Skeletal muscle cell (primary cell): ENCODE data around the gene ROR1.
A peak's percentile ranks its signal among the peaks of the same experiment; 100 is the strongest.
"Not testable (repeated sequence)": the region's sequence is repeated elsewhere in the genome, so short reads cannot be mapped to it uniquely, and the experiment has no call there.

Experiments used
- DNase-seq: peaks from one replicate; pipeline ENCODE4 v3.0.0-alpha.2; 2010; ENCODE audit warnings: low read depth
- H3K4me3 ChIP-seq: 2 replicates; pipeline ENCODE4 v1.5.1; 2011; ENCODE audit warnings: low read depth, mild to moderate bottlenecking, control low read depth, low read length, moderate library complexity

ROR1 gene

GRCh38 chr1:64199154-64199553 is 425.3 kb downstream of the ROR1 start:
- DNase-seq: no peak
- H3K4me3 ChIP-seq: no peak overlapping the region

GRCh38 chr1:64200064-64200463 is 426.2 kb downstream of the ROR1 start:
- H3K4me3 ChIP-seq: no peak overlapping the region
- DNase-seq: no peak

- no peak within 1 kb of the TSS for H3K4me3 ChIP-seq
- DNase-seq: no peak
These were observed 429.6 kb downstream of the ROR1 start, which contains the start of gene UBE2U for GRCh38 chr1:64203420-64203819. Gene UBE2U, plus strand, starts transcription at chr1:64203623. Its CDS starts 428 bp downstream, at chr1:64204051.

GRCh38 chr1:64209221-64209620 is 435.4 kb downstream of the ROR1 start:
- no peak overlapping the region for H3K4me3 ChIP-seq
- no peak for DNase-seq

GRCh38 chr1:64212031-64212430 is 438.2 kb downstream of the ROR1 start:
- DNase-seq: peak; percentile 43
- no peak overlapping the region for H3K4me3 ChIP-seq

- H3K4me3 ChIP-seq: no peak overlapping the region
- no peak for DNase-seq
These were observed 441.8 kb downstream of the ROR1 start for GRCh38 chr1:64215576-64215975.

GRCh38 chr1:64220241-64220640 is 446.4 kb downstream of the ROR1 start:
- no peak for DNase-seq
- H3K4me3 ChIP-seq: no peak overlapping the region

GRCh38 chr1:64223329-64224151 is 449.7 kb downstream of the ROR1 start:
- no peak overlapping the region for H3K4me3 ChIP-seq
- peak; percentile 75 for DNase-seq

- H3K4me3 ChIP-seq, DNase-seq: not testable (repeated sequence)
These were observed 450.4 kb downstream of the ROR1 start for GRCh38 chr1:64224236-64224635.

- no peak overlapping the region for H3K4me3 ChIP-seq
- DNase-seq: no peak
These were observed 454.5 kb downstream of the ROR1 start for GRCh38 chr1:64228167-64228957.

- no peak overlapping the region for H3K4me3 ChIP-seq
- no peak for DNase-seq
These were observed 455.5 kb downstream of the ROR1 start for GRCh38 chr1:64229307-64229706.
